Ishikawa (cell line): ENCODE data around the gene TTC29.

Experiments
- CEBPB ChIP-seq: IDR thresholded peaks from 2 replicates; pipeline ENCODE4 v1.6.1; 2012
- EGR1 ChIP-seq: IDR thresholded peaks from 2 replicates; pipeline ENCODE4 v1.6.1; 2012
- EP300 ChIP-seq: IDR thresholded peaks from 2 replicates; pipeline ENCODE4 v1.6.1; 2012; ENCODE audit warnings: borderline replicate concordance
- NFIC ChIP-seq: IDR thresholded peaks from 2 replicates; pipeline ENCODE4 v1.6.1; 2012
- RAD21 ChIP-seq: IDR thresholded peaks from 2 replicates; pipeline ENCODE4 v1.6.1; 2012; ENCODE audit warnings: low read depth
- TAF1 ChIP-seq: IDR thresholded peaks from 2 replicates; pipeline ENCODE4 v1.6.1; 2012; ENCODE audit warnings: low read depth, mild to moderate bottlenecking
- TCF12 ChIP-seq: IDR thresholded peaks from 2 replicates; pipeline ENCODE4 v1.6.1; 2012; ENCODE audit warnings: low read depth
- YY1 ChIP-seq: IDR thresholded peaks from 2 replicates; pipeline ENCODE4 v1.6.1; 2012; ENCODE audit warnings: low read depth
- TF ChIP-seq, protein P1 (sequence below): IDR thresholded peaks from 2 replicates; pipeline ENCODE4 v1.6.1; 2012; ENCODE audit warnings: low read depth, mild to moderate bottlenecking
- TF ChIP-seq, protein P2 (sequence below): IDR thresholded peaks from 2 replicates; pipeline ENCODE4 v1.6.1; 2012

DNA sequence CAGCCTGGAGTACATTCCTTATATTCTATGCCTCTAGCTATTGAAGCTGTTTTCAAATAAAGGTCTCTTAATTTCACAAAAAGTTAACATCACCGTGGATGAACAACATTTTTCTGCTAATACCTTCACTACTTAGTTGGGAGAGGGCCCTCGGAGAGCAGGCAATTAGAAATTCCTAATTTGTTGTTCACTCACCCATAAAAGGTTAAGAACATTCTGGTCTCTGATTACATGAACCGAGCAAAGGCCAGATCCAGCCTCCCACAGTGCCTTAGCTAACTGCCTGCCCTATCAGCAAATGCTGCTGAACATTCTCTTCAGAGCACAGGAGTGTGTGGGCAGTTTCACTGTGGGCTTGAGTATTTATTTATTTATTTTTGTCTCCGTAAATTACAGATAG lies 36.0 kb upstream of the TTC29 start:
- TF ChIP-seq, protein P1, sequence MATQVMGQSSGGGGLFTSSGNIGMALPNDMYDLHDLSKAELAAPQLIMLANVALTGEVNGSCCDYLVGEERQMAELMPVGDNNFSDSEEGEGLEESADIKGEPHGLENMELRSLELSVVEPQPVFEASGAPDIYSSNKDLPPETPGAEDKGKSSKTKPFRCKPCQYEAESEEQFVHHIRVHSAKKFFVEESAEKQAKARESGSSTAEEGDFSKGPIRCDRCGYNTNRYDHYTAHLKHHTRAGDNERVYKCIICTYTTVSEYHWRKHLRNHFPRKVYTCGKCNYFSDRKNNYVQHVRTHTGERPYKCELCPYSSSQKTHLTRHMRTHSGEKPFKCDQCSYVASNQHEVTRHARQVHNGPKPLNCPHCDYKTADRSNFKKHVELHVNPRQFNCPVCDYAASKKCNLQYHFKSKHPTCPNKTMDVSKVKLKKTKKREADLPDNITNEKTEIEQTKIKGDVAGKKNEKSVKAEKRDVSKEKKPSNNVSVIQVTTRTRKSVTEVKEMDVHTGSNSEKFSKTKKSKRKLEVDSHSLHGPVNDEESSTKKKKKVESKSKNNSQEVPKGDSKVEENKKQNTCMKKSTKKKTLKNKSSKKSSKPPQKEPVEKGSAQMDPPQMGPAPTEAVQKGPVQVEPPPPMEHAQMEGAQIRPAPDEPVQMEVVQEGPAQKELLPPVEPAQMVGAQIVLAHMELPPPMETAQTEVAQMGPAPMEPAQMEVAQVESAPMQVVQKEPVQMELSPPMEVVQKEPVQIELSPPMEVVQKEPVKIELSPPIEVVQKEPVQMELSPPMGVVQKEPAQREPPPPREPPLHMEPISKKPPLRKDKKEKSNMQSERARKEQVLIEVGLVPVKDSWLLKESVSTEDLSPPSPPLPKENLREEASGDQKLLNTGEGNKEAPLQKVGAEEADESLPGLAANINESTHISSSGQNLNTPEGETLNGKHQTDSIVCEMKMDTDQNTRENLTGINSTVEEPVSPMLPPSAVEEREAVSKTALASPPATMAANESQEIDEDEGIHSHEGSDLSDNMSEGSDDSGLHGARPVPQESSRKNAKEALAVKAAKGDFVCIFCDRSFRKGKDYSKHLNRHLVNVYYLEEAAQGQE = no peak
- TF ChIP-seq, protein P2, sequence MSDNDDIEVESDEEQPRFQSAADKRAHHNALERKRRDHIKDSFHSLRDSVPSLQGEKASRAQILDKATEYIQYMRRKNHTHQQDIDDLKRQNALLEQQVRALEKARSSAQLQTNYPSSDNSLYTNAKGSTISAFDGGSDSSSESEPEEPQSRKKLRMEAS = no peak
- TF ChIP-seq CEBPB (no peak), RAD21 (no peak), TAF1 (no peak), TCF12 (no peak), EP300 (no peak), NFIC (no peak), EGR1 (no peak), YY1 (no peak)
